A673 (cell line): Measurements from ENCODE around the gene CLK2.

Source experiments
- EZH2 ChIP-seq: fragments of 200-600 bp; sonication (generic); IDR thresholded peaks from 2 replicates; pipeline ENCODE4 v1.6.1; 2017; ENCODE audit warnings: borderline replicate concordance, low read depth, mild to moderate bottlenecking, mixed read lengths, antibody characterized with exemption, low read length; ENCODE audit not compliant: poor library complexity, severe bottlenecking
- TF ChIP-seq, protein P1 (sequence below): fragments of 300-800, 200-600 bp; sonication (generic); conservative IDR thresholded peaks from 2 replicates; pipeline ENCODE4 v1.5.1; 2017; ENCODE audit warnings: low read depth, mild to moderate bottlenecking, antibody characterized with exemption, low read length, moderate library complexity, mixed read lengths

- TF ChIP-seq EZH2, result no peak
- TF ChIP-seq, protein P1, sequence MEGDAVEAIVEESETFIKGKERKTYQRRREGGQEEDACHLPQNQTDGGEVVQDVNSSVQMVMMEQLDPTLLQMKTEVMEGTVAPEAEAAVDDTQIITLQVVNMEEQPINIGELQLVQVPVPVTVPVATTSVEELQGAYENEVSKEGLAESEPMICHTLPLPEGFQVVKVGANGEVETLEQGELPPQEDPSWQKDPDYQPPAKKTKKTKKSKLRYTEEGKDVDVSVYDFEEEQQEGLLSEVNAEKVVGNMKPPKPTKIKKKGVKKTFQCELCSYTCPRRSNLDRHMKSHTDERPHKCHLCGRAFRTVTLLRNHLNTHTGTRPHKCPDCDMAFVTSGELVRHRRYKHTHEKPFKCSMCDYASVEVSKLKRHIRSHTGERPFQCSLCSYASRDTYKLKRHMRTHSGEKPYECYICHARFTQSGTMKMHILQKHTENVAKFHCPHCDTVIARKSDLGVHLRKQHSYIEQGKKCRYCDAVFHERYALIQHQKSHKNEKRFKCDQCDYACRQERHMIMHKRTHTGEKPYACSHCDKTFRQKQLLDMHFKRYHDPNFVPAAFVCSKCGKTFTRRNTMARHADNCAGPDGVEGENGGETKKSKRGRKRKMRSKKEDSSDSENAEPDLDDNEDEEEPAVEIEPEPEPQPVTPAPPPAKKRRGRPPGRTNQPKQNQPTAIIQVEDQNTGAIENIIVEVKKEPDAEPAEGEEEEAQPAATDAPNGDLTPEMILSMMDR, result no peak
Measured at GRCh38 chr1:155296661-155297060, 23.4 kb upstream of the CLK2 start.
